GM12891 (cell line): ENCODE results near the gene NCOA6.

Source experiments
- POLR2A ChIP-seq: IDR thresholded peaks from 2 replicates; pipeline ENCODE4 v1.6.1; 2011; ENCODE audit warnings: low read depth, low read length, control low read depth
- TAF1 ChIP-seq: IDR thresholded peaks from 2 replicates; pipeline ENCODE4 v1.6.1; 2011; ENCODE audit warnings: low read depth, low read length, control low read depth

- TF ChIP-seq POLR2A (no peak), TAF1 (no peak)
These were observed 33.9 kb upstream of the NCOA6 start for GRCh38 chr20:34859367-34859766.
